Activated CD8-positive, alpha-beta T cell treated with anti-CD3 and anti-CD28 coated beads for 36 hours (primary cell): ENCODE data around the gene BLCAP. TPM values are rescaled to one million over a fixed set of nuclear protein-coding genes. Genes with fewer than 3 reads are reported as not detected.
"Not testable (repeated sequence)": the region's sequence is repeated elsewhere in the genome, so short reads cannot be mapped to it uniquely, and the experiment has no call there.

ENCODE experiments used
- ATAC-seq: fragments of 200-7000 bp; cut with Tn5 transposase; one replicate; pipeline ENCODE4 v1.10.0; 2021; ENCODE audit warnings: mild to moderate bottlenecking, moderate library complexity
- CTCF ChIA-PET: fragments of 350-600 bp; sonication (Branson Sonifier 250); formaldehyde crosslinking; loops from one replicate; lab custom pipeline; 2021; ENCODE audit warnings: antibody characterized with exemption; lab: Charles Lee
- POLR2A ChIA-PET: fragments of 350-600 bp; sonication (Branson Sonifier 250); formaldehyde crosslinking; loops from one replicate; lab custom pipeline; 2021; ENCODE audit warnings: antibody characterized with exemption; lab: Charles Lee
- DNase-seq: peaks from one replicate; pipeline ENCODE4 v3.0.0-alpha.2; 2020
- H3K27ac Mint-ChIP-seq: one replicate; pipeline ENCODE4 v1.8.0; 2021; ENCODE audit warnings: mild to moderate bottlenecking, mixed read lengths
- H3K27me3 Mint-ChIP-seq: one replicate; pipeline ENCODE4 v1.8.0; 2021; ENCODE audit warnings: mixed read lengths
- H3K36me3 Mint-ChIP-seq: one replicate; pipeline ENCODE4 v1.8.0; 2021; ENCODE audit warnings: low read depth, mixed read lengths
- H3K4me1 Mint-ChIP-seq: one replicate; pipeline ENCODE4 v1.8.0; 2021; ENCODE audit warnings: low read depth, mixed read lengths
- H3K4me3 Mint-ChIP-seq: one replicate; pipeline ENCODE4 v1.8.0; 2021; ENCODE audit warnings: mild to moderate bottlenecking, moderate library complexity, mixed read lengths
- H3K9me3 Mint-ChIP-seq: one replicate; pipeline ENCODE4 v1.8.0; 2021; ENCODE audit warnings: mixed read lengths
- intact Hi-C: fragments of 100-400 bp; cut with micrococcal nuclease; formaldehyde crosslinking; loops from one replicate; pipeline ENCODE4 v1.10.0; 2022
- total RNA-seq, 2 experiments: library from RNA; stranded (reverse); gene quantifications; one replicate each; pipeline ENCODE4 v1.2.3, GENCODE V29; 2021
- TF ChIP-seq, protein P1 (sequence below): fragments of 200-600 bp; IDR thresholded peaks from one replicate; pipeline ENCODE4 v1.8.0; 2022; ENCODE audit warnings: antibody characterized with exemption, mild to moderate bottlenecking

The BLCAP gene
- total RNA-seq, 2 experiments from 2014 or later, result 27.6 to 27.9 TPM

DNA sequence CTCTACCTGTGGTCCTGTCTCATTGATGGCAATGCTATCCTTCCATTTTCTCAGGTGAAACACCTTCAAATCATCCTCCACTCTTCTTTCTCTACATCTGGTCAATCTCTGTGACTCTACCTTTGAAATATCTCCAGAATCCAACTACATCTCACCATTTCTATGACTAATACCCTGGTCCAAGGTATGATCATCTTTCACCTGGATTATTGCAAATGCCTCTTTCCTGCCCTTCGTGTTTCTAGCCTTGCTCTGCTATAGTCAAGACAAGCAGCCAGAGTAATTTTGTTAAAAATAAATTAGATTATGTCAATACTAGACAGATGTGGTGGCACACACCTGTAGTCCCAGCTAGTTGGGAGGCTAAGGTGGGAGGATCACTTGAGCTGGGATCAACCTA is 17.8 kb upstream of the BLCAP start:
- CTCF ChIA-PET, result no interaction called here
- intact Hi-C loops, result no loop called here

DNA sequence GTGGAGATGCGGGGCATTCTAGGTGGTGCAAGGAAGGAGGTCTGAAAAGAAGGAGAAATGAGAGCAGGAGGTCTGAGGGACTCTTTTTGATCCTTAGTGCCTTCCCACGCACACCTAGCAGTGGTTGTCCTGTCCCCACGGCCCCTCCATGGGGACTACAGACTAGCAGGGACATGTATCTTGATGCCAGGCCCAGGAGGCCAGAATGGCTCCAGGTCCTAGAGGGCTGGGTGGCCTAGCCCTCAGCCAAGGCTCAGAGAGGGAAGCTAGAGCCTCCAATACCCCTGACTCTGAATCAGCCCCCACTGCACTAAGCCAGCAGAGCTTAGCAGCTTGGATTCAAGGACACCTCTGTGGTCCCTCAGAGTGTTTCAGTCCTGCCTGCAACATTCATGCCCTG is 16.7 kb upstream of the BLCAP start:
- ChIA-PET POLR2A (no interaction called here), CTCF (no interaction called here)
- H3K36me3 Mint-ChIP-seq, result no peaks in the 10 kb centered on the region
- no peak overlapping the region for H3K4me3 Mint-ChIP-seq
- H3K27me3 Mint-ChIP-seq, result peaks cover 2% of the 10 kb centered on the region
- H3K27ac Mint-ChIP-seq, result no peak overlapping the region
- intact Hi-C loops, result no loop called here
- ATAC-seq (no peak), DNase-seq (no peak)
- no peaks in the 10 kb centered on the region for H3K4me1 Mint-ChIP-seq
- TF ChIP-seq, protein P1, sequence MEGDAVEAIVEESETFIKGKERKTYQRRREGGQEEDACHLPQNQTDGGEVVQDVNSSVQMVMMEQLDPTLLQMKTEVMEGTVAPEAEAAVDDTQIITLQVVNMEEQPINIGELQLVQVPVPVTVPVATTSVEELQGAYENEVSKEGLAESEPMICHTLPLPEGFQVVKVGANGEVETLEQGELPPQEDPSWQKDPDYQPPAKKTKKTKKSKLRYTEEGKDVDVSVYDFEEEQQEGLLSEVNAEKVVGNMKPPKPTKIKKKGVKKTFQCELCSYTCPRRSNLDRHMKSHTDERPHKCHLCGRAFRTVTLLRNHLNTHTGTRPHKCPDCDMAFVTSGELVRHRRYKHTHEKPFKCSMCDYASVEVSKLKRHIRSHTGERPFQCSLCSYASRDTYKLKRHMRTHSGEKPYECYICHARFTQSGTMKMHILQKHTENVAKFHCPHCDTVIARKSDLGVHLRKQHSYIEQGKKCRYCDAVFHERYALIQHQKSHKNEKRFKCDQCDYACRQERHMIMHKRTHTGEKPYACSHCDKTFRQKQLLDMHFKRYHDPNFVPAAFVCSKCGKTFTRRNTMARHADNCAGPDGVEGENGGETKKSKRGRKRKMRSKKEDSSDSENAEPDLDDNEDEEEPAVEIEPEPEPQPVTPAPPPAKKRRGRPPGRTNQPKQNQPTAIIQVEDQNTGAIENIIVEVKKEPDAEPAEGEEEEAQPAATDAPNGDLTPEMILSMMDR, result no peak
- no peaks in the 10 kb centered on the region for H3K9me3 Mint-ChIP-seq

More for the DNA sequence above, 17.8 kb upstream of the BLCAP start:
- POLR2A ChIA-PET, result no interaction called here
- H3K9me3 Mint-ChIP-seq, result no peaks in the 10 kb centered on the region
- TF ChIP-seq, protein P1, result no peak
- peaks cover 2% of the 10 kb centered on the region for H3K27me3 Mint-ChIP-seq
- H3K4me1 Mint-ChIP-seq, result no peaks in the 10 kb centered on the region
- no peak overlapping the region for H3K27ac Mint-ChIP-seq
- no peak for DNase-seq
- no peak for ATAC-seq
- H3K4me3 Mint-ChIP-seq, result no peak overlapping the region
- no peaks in the 10 kb centered on the region for H3K36me3 Mint-ChIP-seq

GRCh38 chr20:37543828-37544227 is 16.2 kb upstream of the BLCAP start:
- Mint-ChIP-seq H3K9me3 (no peaks in the 10 kb centered on the region), H3K4me1 (no peaks in the 10 kb centered on the region), H3K27ac (no peak overlapping the region), H3K27me3 (peaks cover 2% of the 10 kb centered on the region), H3K36me3 (no peaks in the 10 kb centered on the region), H3K4me3 (no peak overlapping the region)
- POLR2A ChIA-PET, result interaction anchor here (0.5 kb wide), 1 partner anchor 485 kb away, joined by 3 read pairs; no protein-coding TSS in a partner anchor
- TF ChIP-seq, protein P1, result no peak
- DNase-seq, result no peak
- ATAC-seq, result no peak
- CTCF ChIA-PET, result no interaction called here
- intact Hi-C loops, result no loop called here

- DNase-seq, result no peak
- TF ChIP-seq, protein P1, result no peak
- intact Hi-C loops, result no loop called here
- Mint-ChIP-seq H3K36me3 (no peaks in the 10 kb centered on the region), H3K27me3 (peaks cover 2% of the 10 kb centered on the region), H3K9me3 (no peaks in the 10 kb centered on the region), H3K4me1 (no peaks in the 10 kb centered on the region), H3K4me3 (no peak overlapping the region), H3K27ac (no peak overlapping the region)
- no peak for ATAC-seq
- ChIA-PET CTCF (no interaction called here), POLR2A (no interaction called here)
Measured at GRCh38 chr20:37542281-37542680, 14.6 kb upstream of the BLCAP start.

GRCh38 chr20:37541326-37541725 is 13.7 kb upstream of the BLCAP start:
- POLR2A ChIA-PET, result interaction anchor here (0.7 to 0.9 kb wide), 2 partner anchors 156 to 403 kb away, joined by 3 read pairs; no protein-coding TSS in a partner anchor
- Mint-ChIP-seq H3K27ac (no peak overlapping the region), H3K36me3 (no peaks in the 10 kb centered on the region), H3K9me3 (no peaks in the 10 kb centered on the region), H3K4me3 (no peak overlapping the region), H3K4me1 (no peaks in the 10 kb centered on the region), H3K27me3 (peaks cover 2% of the 10 kb centered on the region)
- TF ChIP-seq, protein P1, result no peak
- CTCF ChIA-PET, result interaction anchor here (0.8 kb wide), 2 partner anchors 149 to 298 kb away, joined by 3 read pairs; no protein-coding TSS in a partner anchor
- DNase-seq (no peak), ATAC-seq (no peak)
- intact Hi-C loops, result no loop called here

DNA sequence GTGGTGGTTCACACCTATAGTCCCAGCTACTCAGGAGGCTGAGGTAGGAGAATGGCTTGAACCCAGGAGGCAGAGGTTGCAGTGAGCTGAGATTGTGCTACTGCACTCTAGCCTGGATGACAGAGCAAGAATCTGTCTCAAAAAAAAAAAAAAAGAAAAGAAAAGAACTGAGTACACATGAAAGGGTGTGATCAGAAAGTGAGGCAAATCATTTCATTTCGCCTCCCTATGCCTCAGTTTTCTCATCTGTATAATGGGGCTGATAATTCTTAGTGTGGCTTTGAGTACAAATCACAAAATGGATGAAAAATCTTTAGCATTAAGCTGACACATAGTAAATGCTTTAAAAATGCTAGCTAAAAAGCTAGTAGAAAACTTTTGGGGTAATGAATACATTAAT is 13.2 kb upstream of the BLCAP start:
- H3K4me3 Mint-ChIP-seq, H3K4me1 Mint-ChIP-seq, intact Hi-C loops, H3K36me3 Mint-ChIP-seq, ATAC-seq, H3K27me3 Mint-ChIP-seq, H3K9me3 Mint-ChIP-seq, H3K27ac Mint-ChIP-seq, DNase-seq: not testable (repeated sequence)
- ChIA-PET CTCF (interaction anchor here (0.8 kb wide), 2 partner anchors 149 to 297 kb away, joined by 3 read pairs; no protein-coding TSS in a partner anchor), POLR2A (interaction anchor here (0.7 to 0.9 kb wide), 2 partner anchors 155 to 403 kb away, joined by 3 read pairs; no protein-coding TSS in a partner anchor)
